ENCODE data around the gene ABR. TPM values are rescaled to one million over a fixed set of nuclear protein-coding genes. Genes with fewer than 3 reads are reported as not detected.

Gene ABR
- total and polyA plus RNA-seq, 2 donors from 2014 or later = 18.7 to 116 TPM

- Histone ChIP-seq H3K4me1 (ENCODE audit: control insufficient read depth in 2 of 3, insufficient read depth in 2 of 3, low read depth in 1 of 3, low read length in 3 of 3) (no peaks in the 10 kb centered on the region), H3K36me3 (ENCODE audit: control insufficient read depth in 2 of 3, insufficient read depth in 3 of 3, low read length in 3 of 3) (no peaks in the 10 kb centered on the region), H3K27me3 (ENCODE audit: control insufficient read depth, insufficient read depth, low read length) (no peaks in the 10 kb centered on the region), H3K4me3 (ENCODE audit: low read length in 3 of 3) (no peak overlapping the region), H3K9ac (ENCODE audit: low read length in 3 of 3) (no peak overlapping the region), H3K9me3 (ENCODE audit: control insufficient read depth in 2 of 3, insufficient read depth in 1 of 3, low read length in 3 of 3) (peaks cover 0 to 2% (median 0%) of the 10 kb centered on the region in 3 donors), H3K27ac (ENCODE audit: low read depth in 2 of 2, low read length in 2 of 2) (no peak overlapping the region)
- FAIRE-seq = no peak
- intact Hi-C loops (cut with DNase I) = no loop called here
- DNase-seq = peak in 1 of 5 donors; percentile 40
- TF ChIP-seq CTCF (IDR thresholded peaks at IDR 0.05; ENCODE audit: borderline replicate concordance, extremely low read depth, insufficient read depth) = no peak
Measured at GRCh38 chr17:1160591-1161390, 19.0 kb downstream of the ABR start.

GRCh38 chr17:1159431-1160180 lies 20.2 kb downstream of the ABR start:
- no peak for TF ChIP-seq CTCF (IDR thresholded peaks at IDR 0.05; ENCODE audit: borderline replicate concordance, extremely low read depth, insufficient read depth)
- peaks cover 0 to 2% (median 0%) of the 10 kb centered on the region in 3 donors for H3K9me3 ChIP-seq (ENCODE audit: control insufficient read depth in 2 of 3, insufficient read depth in 1 of 3, low read length in 3 of 3)
- H3K9ac ChIP-seq (ENCODE audit: low read length in 3 of 3) = no peak overlapping the region
- DNase-seq (no peak), FAIRE-seq (no peak)
- no peaks in the 10 kb centered on the region for H3K36me3 ChIP-seq (ENCODE audit: control insufficient read depth in 2 of 3, insufficient read depth in 3 of 3, low read length in 3 of 3)
- no peak overlapping the region for H3K27ac ChIP-seq (ENCODE audit: low read depth in 2 of 2, low read length in 2 of 2)
- intact Hi-C loops (cut with DNase I) = no loop called here
- H3K27me3 ChIP-seq (ENCODE audit: control insufficient read depth, insufficient read depth, low read length) = no peaks in the 10 kb centered on the region
- no peak overlapping the region for H3K4me3 ChIP-seq (ENCODE audit: low read length in 3 of 3)
- H3K4me1 ChIP-seq (ENCODE audit: control insufficient read depth in 2 of 3, insufficient read depth in 2 of 3, low read depth in 1 of 3, low read length in 3 of 3) = no peaks in the 10 kb centered on the region

- H3K4me1 ChIP-seq (ENCODE audit: control insufficient read depth in 2 of 3, insufficient read depth in 2 of 3, low read depth in 1 of 3, low read length in 3 of 3) = no peaks in the 10 kb centered on the region
- peaks cover 0 to 2% (median 0%) of the 10 kb centered on the region in 3 donors for H3K9me3 ChIP-seq (ENCODE audit: control insufficient read depth in 2 of 3, insufficient read depth in 1 of 3, low read length in 3 of 3)
- H3K27me3 ChIP-seq (ENCODE audit: control insufficient read depth, insufficient read depth, low read length) = no peaks in the 10 kb centered on the region
- no peak for FAIRE-seq
- no peak overlapping the region for H3K9ac ChIP-seq (ENCODE audit: low read length in 3 of 3)
- H3K36me3 ChIP-seq (ENCODE audit: control insufficient read depth in 2 of 3, insufficient read depth in 3 of 3, low read length in 3 of 3) = no peaks in the 10 kb centered on the region
- H3K27ac ChIP-seq (ENCODE audit: low read depth in 2 of 2, low read length in 2 of 2) = no peak overlapping the region
- no peak for DNase-seq
- TF ChIP-seq CTCF (IDR thresholded peaks at IDR 0.05; ENCODE audit: borderline replicate concordance, extremely low read depth, insufficient read depth) = no peak
- H3K4me3 ChIP-seq (ENCODE audit: low read length in 3 of 3) = no peak overlapping the region
- intact Hi-C loops (cut with DNase I) = no loop called here
Measured at GRCh38 chr17:1158879-1159278, 20.9 kb downstream of the ABR start.
